Peyer's patch (tissue), 4 donors: ENCODE results near the gene FAM50B. TPM values are rescaled to one million over a fixed set of nuclear protein-coding genes. Genes with fewer than 3 reads are reported as not detected.
"Not testable (repeated sequence)": the region's sequence is repeated elsewhere in the genome, so short reads cannot be mapped to it uniquely, and the experiment has no call there.

Experiments used
- DNase-seq, 3 donors: peaks; one replicate each; pipeline ENCODE4 v3.0.0-alpha.2; 2017 to 2019
- H3K27ac ChIP-seq, 4 donors: fragments of 200-600 bp; sonication (generic); one replicate each; pipeline ENCODE4 v1.5.1; 2016 to 2019
- H3K27me3 ChIP-seq, 2 donors: fragments of 200-600 bp; sonication (generic); one replicate each; pipeline ENCODE4 v1.5.1; 2019
- H3K36me3 ChIP-seq, 3 donors: fragments of 200-600 bp; sonication (generic); one replicate each; pipeline ENCODE4 v1.5.1; 2016 to 2019
- H3K4me1 ChIP-seq, 4 donors: fragments of 200-600 bp; sonication (generic); one replicate each; pipeline ENCODE4 v1.5.1; 2016 to 2019
- H3K4me3 ChIP-seq, 4 donors: fragments of 200-600 bp; sonication (generic); 1 replicate in 3 of 4; 2 replicates in 1 of 4; pipeline ENCODE4 v1.5.1; 2016 to 2019; ENCODE audit warnings: mild to moderate bottlenecking in 1 of 4
- H3K9me3 ChIP-seq, 4 donors: fragments of 200-600 bp; sonication (generic); one replicate each; pipeline ENCODE4 v1.5.1; 2016 to 2019; ENCODE audit warnings: mild to moderate bottlenecking in 1 of 4
- POLR2A ChIP-seq, 2 donors: fragments of 450-650 bp; IDR thresholded peaks; one replicate each; pipeline ENCODE4 v1.5.1; 2017; ENCODE audit warnings: antibody characterized with exemption in 2 of 2, mild to moderate bottlenecking in 2 of 2, moderate library complexity in 2 of 2
- total RNA-seq, 4 donors: library from RNA; depleted of rRNA; stranded (reverse); fragments of >200 nt; gene quantifications; one replicate each; pipeline ENCODE4 v1.1.0, GENCODE V29; 2016
- TF ChIP-seq, protein P1 (sequence below), 6 experiments: fragments of 450-650 bp in 4 of 6; fragments of 200-600 bp in 2 of 6; sonication (generic) in 1 of 6; IDR thresholded peaks; one replicate each; pipeline ENCODE4 v1.5.1; 2017 to 2019; ENCODE audit warnings: antibody characterized with exemption in 6 of 6, mild to moderate bottlenecking in 3 of 6, moderate library complexity in 1 of 6

FAM50B gene
- total RNA-seq, 4 donors from 2014 or later: 3.3 to 10.7 (median 4.7) TPM

DNA sequence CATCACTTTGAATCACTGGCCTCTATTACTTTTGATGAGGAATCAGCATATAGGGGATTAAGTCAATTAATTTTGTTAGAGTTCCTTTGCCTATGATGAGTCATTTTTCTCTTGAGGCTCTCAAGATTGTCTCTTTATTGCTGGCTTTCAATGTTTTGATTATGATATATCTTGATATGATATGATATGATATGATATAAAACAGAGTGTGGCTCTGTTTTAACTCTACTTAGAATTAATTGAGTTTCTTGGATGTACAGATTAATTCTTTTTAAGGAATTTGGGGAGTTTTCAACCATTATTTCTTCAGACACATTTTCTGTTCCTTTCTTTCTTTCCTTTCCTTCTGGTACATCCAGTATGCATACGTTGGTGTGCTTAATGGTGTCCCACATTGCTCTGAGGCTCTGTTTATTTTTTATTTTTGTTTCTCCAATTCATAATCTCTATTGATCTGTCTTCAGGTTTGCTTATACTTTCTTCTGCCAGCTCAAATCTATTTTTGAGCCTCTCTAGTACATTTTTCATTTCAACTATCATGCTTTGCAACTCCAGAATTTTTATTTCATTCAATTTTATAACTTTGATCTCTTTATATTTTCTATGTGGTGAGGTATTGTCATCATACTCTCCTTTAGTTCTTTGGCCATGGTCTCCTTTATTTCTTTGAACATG lies 10.8 kb downstream of the FAM50B start:
- Histone ChIP-seq H3K9me3 (no peaks in the 10 kb centered on the region), H3K4me3 (no peak overlapping the region), H3K27ac (no peak overlapping the region), H3K36me3 (no peaks in the 10 kb centered on the region), H3K4me1 (no peaks in the 10 kb centered on the region), H3K27me3 (no peaks in the 10 kb centered on the region)
- DNase-seq: no peak
- no peak for TF ChIP-seq POLR2A (IDR thresholded peaks at IDR 0.05)
- TF ChIP-seq, protein P1, sequence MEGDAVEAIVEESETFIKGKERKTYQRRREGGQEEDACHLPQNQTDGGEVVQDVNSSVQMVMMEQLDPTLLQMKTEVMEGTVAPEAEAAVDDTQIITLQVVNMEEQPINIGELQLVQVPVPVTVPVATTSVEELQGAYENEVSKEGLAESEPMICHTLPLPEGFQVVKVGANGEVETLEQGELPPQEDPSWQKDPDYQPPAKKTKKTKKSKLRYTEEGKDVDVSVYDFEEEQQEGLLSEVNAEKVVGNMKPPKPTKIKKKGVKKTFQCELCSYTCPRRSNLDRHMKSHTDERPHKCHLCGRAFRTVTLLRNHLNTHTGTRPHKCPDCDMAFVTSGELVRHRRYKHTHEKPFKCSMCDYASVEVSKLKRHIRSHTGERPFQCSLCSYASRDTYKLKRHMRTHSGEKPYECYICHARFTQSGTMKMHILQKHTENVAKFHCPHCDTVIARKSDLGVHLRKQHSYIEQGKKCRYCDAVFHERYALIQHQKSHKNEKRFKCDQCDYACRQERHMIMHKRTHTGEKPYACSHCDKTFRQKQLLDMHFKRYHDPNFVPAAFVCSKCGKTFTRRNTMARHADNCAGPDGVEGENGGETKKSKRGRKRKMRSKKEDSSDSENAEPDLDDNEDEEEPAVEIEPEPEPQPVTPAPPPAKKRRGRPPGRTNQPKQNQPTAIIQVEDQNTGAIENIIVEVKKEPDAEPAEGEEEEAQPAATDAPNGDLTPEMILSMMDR (IDR thresholded peaks at IDR 0.05): no peak

- Histone ChIP-seq H3K27ac (no peak overlapping the region), H3K4me1 (no peaks in the 10 kb centered on the region), H3K9me3 (no peaks in the 10 kb centered on the region), H3K36me3 (no peaks in the 10 kb centered on the region), H3K4me3 (no peak overlapping the region), H3K27me3 (no peaks in the 10 kb centered on the region)
- TF ChIP-seq POLR2A (IDR thresholded peaks at IDR 0.05): no peak
- TF ChIP-seq, protein P1 (IDR thresholded peaks at IDR 0.05): no peak
- no peak for DNase-seq
Observed at GRCh38 chr6:3861424-3861823, 12.3 kb downstream of the FAM50B start.

GRCh38 chr6:3862038-3862437 lies 12.9 kb downstream of the FAM50B start:
- H3K9me3 ChIP-seq: no peaks in the 10 kb centered on the region
- no peaks in the 10 kb centered on the region for H3K27me3 ChIP-seq
- no peaks in the 10 kb centered on the region for H3K4me1 ChIP-seq
- DNase-seq: no peak
- no peak overlapping the region for H3K27ac ChIP-seq
- TF ChIP-seq, protein P1 (IDR thresholded peaks at IDR 0.05): no peak
- TF ChIP-seq POLR2A (IDR thresholded peaks at IDR 0.05): no peak
- H3K4me3 ChIP-seq: no peak overlapping the region
- no peaks in the 10 kb centered on the region for H3K36me3 ChIP-seq

- H3K9me3 ChIP-seq, DNase-seq, H3K27ac ChIP-seq, H3K27me3 ChIP-seq, H3K4me3 ChIP-seq, H3K4me1 ChIP-seq, H3K36me3 ChIP-seq: not testable (repeated sequence)
Observed at GRCh38 chr6:3863322-3863721, 14.1 kb downstream of the FAM50B start.

- Histone ChIP-seq H3K9me3 (no peaks in the 10 kb centered on the region), H3K4me3 (no peak overlapping the region), H3K36me3 (no peaks in the 10 kb centered on the region), H3K4me1 (peaks cover 0 to 11% (median under 1%) of the 10 kb centered on the region in 4 donors), H3K27ac (no peak overlapping the region), H3K27me3 (no peaks in the 10 kb centered on the region)
- no peak for DNase-seq
- TF ChIP-seq POLR2A (IDR thresholded peaks at IDR 0.05): no peak
- TF ChIP-seq, protein P1 (IDR thresholded peaks at IDR 0.05): no peak
Observed at GRCh38 chr6:3865463-3865862, 16.3 kb downstream of the FAM50B start.

GRCh38 chr6:3867641-3868502 lies 18.7 kb downstream of the FAM50B start:
- Histone ChIP-seq H3K4me1 (peaks cover 0 to 30% (median 4%) of the 10 kb centered on the region in 4 donors), H3K36me3 (no peaks in the 10 kb centered on the region), H3K27me3 (no peaks in the 10 kb centered on the region), H3K9me3 (no peaks in the 10 kb centered on the region), H3K27ac (no peak overlapping the region), H3K4me3 (no peak overlapping the region)
- DNase-seq: no peak
- TF ChIP-seq, protein P1 (IDR thresholded peaks at IDR 0.05): no peak
- TF ChIP-seq POLR2A (IDR thresholded peaks at IDR 0.05): no peak
